Urinary bladder (tissue), 4 donors: ENCODE measurements around the gene SPNS3. TPM values are rescaled to one million over a fixed set of nuclear protein-coding genes. Genes with fewer than 3 reads are reported as not detected.

Experiments used
- DNase-seq: peaks from one replicate; pipeline ENCODE4 v3.0.0-alpha.2; 2015; ENCODE audit errors: extremely low spot score
- H3K27ac ChIP-seq: one replicate; pipeline ENCODE4 v1.5.1; 2013; ENCODE audit warnings: low read depth, mild to moderate bottlenecking, moderate library complexity
- H3K36me3 ChIP-seq: one replicate; pipeline ENCODE4 v1.6.1; 2013; ENCODE audit warnings: mild to moderate bottlenecking, moderate library complexity; ENCODE audit not compliant: insufficient read depth
- H3K4me1 ChIP-seq: one replicate; pipeline ENCODE4 v1.6.1; 2013; ENCODE audit warnings: mild to moderate bottlenecking, moderate library complexity; ENCODE audit not compliant: insufficient read depth
- H3K4me3 ChIP-seq: one replicate; pipeline ENCODE4 v1.5.1; 2013; ENCODE audit warnings: low read depth, low read length
- WGBS: extraction: QIAGEN DNeasy Blood & Tissue Kit; methylation state at CpG from one replicate; pipeline ENCODE4 v1.1.7; 2013; 5-methylcytosine and 5-hydroxymethylcytosine counted together
- polyA plus RNA-seq: library from polyadenylated mRNA; stranded (reverse); fragments of 200-250 nt; gene quantifications from one replicate; pipeline ENCODE4 v1.2.3, GENCODE V29; 2013
- total RNA-seq: library from RNA; depleted of rRNA; stranded (reverse); fragments of >200 nt; gene quantifications from one replicate; pipeline ENCODE4 v1.2.3, GENCODE V29; 2014
- donor health status: healthy with polysubstance abuse.
- donor health status: healthy.

Gene SPNS3
- total and polyA plus RNA-seq, 2 donors, result 0.16 to 0.46 TPM

GRCh38 chr17:4440690-4441686 lies 7.2 kb downstream of the SPNS3 start:
- DNase-seq, result peak; percentile 87
- no peaks in the 10 kb centered on the region for H3K4me1 ChIP-seq
- H3K4me3 ChIP-seq, result no peak overlapping the region
- H3K27ac ChIP-seq, result no peak overlapping the region
- 25% methylated on average over 16 of the region's 16 CpGs for WGBS
- H3K36me3 ChIP-seq, result no peaks in the 10 kb centered on the region

- no peak for DNase-seq
- 81% methylated on average over 3 of the region's 3 CpGs for WGBS
- H3K4me1 ChIP-seq, result no peaks in the 10 kb centered on the region
- H3K27ac ChIP-seq, result no peak overlapping the region
- no peak overlapping the region for H3K4me3 ChIP-seq
- H3K36me3 ChIP-seq, result no peaks in the 10 kb centered on the region
These were observed 8.8 kb downstream of the SPNS3 start for GRCh38 chr17:4442582-4442981.

- Histone ChIP-seq H3K4me3 (no peak overlapping the region), H3K36me3 (no peaks in the 10 kb centered on the region), H3K4me1 (no peaks in the 10 kb centered on the region), H3K27ac (no peak overlapping the region)
- WGBS, result 31% methylated on average over 6 of the region's 6 CpGs
- DNase-seq, result no peak
These were observed 9.7 kb downstream of the SPNS3 start for GRCh38 chr17:4443476-4443875.

- H3K27ac ChIP-seq, result no peak overlapping the region
- no peak for DNase-seq
- no peak overlapping the region for H3K4me3 ChIP-seq
- no peaks in the 10 kb centered on the region for H3K4me1 ChIP-seq
- WGBS, result 84% methylated on average over 18 of the region's 18 CpGs
- H3K36me3 ChIP-seq, result no peaks in the 10 kb centered on the region
These were observed 11.2 kb downstream of the SPNS3 start for GRCh38 chr17:4444782-4445473.

- Histone ChIP-seq H3K27ac (no peak overlapping the region), H3K36me3 (no peaks in the 10 kb centered on the region), H3K4me3 (no peak overlapping the region), H3K4me1 (no peaks in the 10 kb centered on the region)
- 96% methylated on average over 13 of the region's 13 CpGs for WGBS
- DNase-seq, result no peak
These were observed 12.0 kb downstream of the SPNS3 start for GRCh38 chr17:4445731-4446130.

- no peaks in the 10 kb centered on the region for H3K4me1 ChIP-seq
- WGBS, result 82% methylated on average over 20 of the region's 20 CpGs
- H3K27ac ChIP-seq, result no peak overlapping the region
- no peaks in the 10 kb centered on the region for H3K36me3 ChIP-seq
- H3K4me3 ChIP-seq, result no peak overlapping the region
- no peak for DNase-seq
These were observed 12.8 kb downstream of the SPNS3 start for GRCh38 chr17:4446326-4447071.

GRCh38 chr17:4448197-4448980 lies 14.6 kb downstream of the SPNS3 start:
- no peak overlapping the region for H3K4me3 ChIP-seq
- DNase-seq, result no peak
- WGBS, result 72% methylated on average over 11 of the region's 11 CpGs
- no peaks in the 10 kb centered on the region for H3K36me3 ChIP-seq
- no peaks in the 10 kb centered on the region for H3K4me1 ChIP-seq
- H3K27ac ChIP-seq, result no peak overlapping the region

- WGBS, result 72% methylated on average over 11 of the region's 11 CpGs
- DNase-seq, result no peak
- H3K4me1 ChIP-seq, result no peaks in the 10 kb centered on the region
- no peaks in the 10 kb centered on the region for H3K36me3 ChIP-seq
- no peak overlapping the region for H3K4me3 ChIP-seq
- no peak overlapping the region for H3K27ac ChIP-seq
These were observed 16.0 kb downstream of the SPNS3 start for GRCh38 chr17:4449736-4450135.

- Histone ChIP-seq H3K4me3 (no peak overlapping the region), H3K36me3 (no peaks in the 10 kb centered on the region), H3K27ac (no peak overlapping the region), H3K4me1 (no peaks in the 10 kb centered on the region)
- no peak for DNase-seq
- WGBS, result 86% methylated on average over 14 of the region's 14 CpGs
These were observed 17.1 kb downstream of the SPNS3 start for GRCh38 chr17:4450710-4451316.

- DNase-seq, result no peak
- WGBS, result 92% methylated on average over 9 of the region's 9 CpGs
- Histone ChIP-seq H3K27ac (no peak overlapping the region), H3K36me3 (no peaks in the 10 kb centered on the region), H3K4me1 (no peaks in the 10 kb centered on the region), H3K4me3 (no peak overlapping the region)
These were observed 20.3 kb downstream of the SPNS3 start for GRCh38 chr17:4453812-4454591.

GRCh38 chr17:4460661-4461060 lies 26.9 kb downstream of the SPNS3 start:
- H3K36me3 ChIP-seq, result no peaks in the 10 kb centered on the region
- H3K27ac ChIP-seq, result no peak overlapping the region
- 82% methylated on average over 5 of the region's 5 CpGs for WGBS
- no peak for DNase-seq
- no peak overlapping the region for H3K4me3 ChIP-seq
- no peaks in the 10 kb centered on the region for H3K4me1 ChIP-seq

- 66% methylated on average over 10 of the region's 10 CpGs for WGBS
- no peak overlapping the region for H3K27ac ChIP-seq
These were observed 30.2 kb downstream of the SPNS3 start for GRCh38 chr17:4463818-4464476.

More at GRCh38 chr17:4463818-4464476, 30.2 kb downstream of the SPNS3 start:
- H3K4me3 ChIP-seq, result no peak overlapping the region
- H3K4me1 ChIP-seq, result no peaks in the 10 kb centered on the region
- H3K36me3 ChIP-seq, result no peaks in the 10 kb centered on the region
- DNase-seq, result no peak
